Activated CD4-positive, CD25-positive, alpha-beta regulatory T cell (primary cell): ENCODE results near the gene TMEM38B.
"Not testable (repeated sequence)": the region's sequence is repeated elsewhere in the genome, so short reads cannot be mapped to it uniquely, and the experiment has no call there.

Experiments used
- DNase-seq, 4 experiments: peaks; one replicate each; lab custom pipeline; 2025; lab: John Stamatoyannopoulos, UW

Gene TMEM38B

GRCh38 chr9:105681724-105682123 is 12.6 kb upstream of the TMEM38B start:
- no peak for DNase-seq

- DNase-seq: no peak
These were observed 10.6 kb upstream of the TMEM38B start for GRCh38 chr9:105683688-105684275.

GRCh38 chr9:105686936-105687335 is 7.4 kb upstream of the TMEM38B start:
- DNase-seq: no peak

- no peak for DNase-seq
These were observed 3.6 kb upstream of the TMEM38B start for GRCh38 chr9:105690742-105691141.

- DNase-seq: no peak
These were observed 729 bp upstream of the TMEM38B start for GRCh38 chr9:105693435-105694189.

- peak; percentile 19 to 47 (median 30) for DNase-seq
These were observed 674 bp downstream of the TMEM38B start for GRCh38 chr9:105694848-105695581.

GRCh38 chr9:105696219-105696793 is 2.0 kb downstream of the TMEM38B start:
- DNase-seq: no peak

- DNase-seq: no peak
These were observed 3.5 kb downstream of the TMEM38B start for GRCh38 chr9:105697871-105698270.

- no peak for DNase-seq
These were observed 4.1 kb downstream of the TMEM38B start for GRCh38 chr9:105698348-105698870.

- no peak for DNase-seq
These were observed 6.3 kb downstream of the TMEM38B start for GRCh38 chr9:105700668-105701067.

- DNase-seq: no peak
These were observed 6.8 kb downstream of the TMEM38B start for GRCh38 chr9:105701145-105701544.

- DNase-seq: no peak
These were observed 7.9 kb downstream of the TMEM38B start for GRCh38 chr9:105702207-105702606.

GRCh38 chr9:105703638-105704037 is 9.3 kb downstream of the TMEM38B start:
- DNase-seq: not testable (repeated sequence)

GRCh38 chr9:105706156-105706555 is 11.8 kb downstream of the TMEM38B start:
- no peak for DNase-seq

GRCh38 chr9:105708405-105708804 is 14.1 kb downstream of the TMEM38B start:
- no peak for DNase-seq

- DNase-seq: no peak
These were observed 16.3 kb downstream of the TMEM38B start for GRCh38 chr9:105710638-105711037.

GRCh38 chr9:105711867-105712266 is 17.5 kb downstream of the TMEM38B start:
- DNase-seq: no peak

GRCh38 chr9:105712297-105712696 is 18.0 kb downstream of the TMEM38B start:
- DNase-seq: no peak

GRCh38 chr9:105712773-105713172 is 18.4 kb downstream of the TMEM38B start:
- DNase-seq: no peak

GRCh38 chr9:105713260-105714019 is 19.1 kb downstream of the TMEM38B start:
- no peak for DNase-seq

GRCh38 chr9:105714020-105714331 is 19.6 kb downstream of the TMEM38B start:
- no peak for DNase-seq

GRCh38 chr9:105716146-105716545 is 21.8 kb downstream of the TMEM38B start:
- no peak for DNase-seq
